DMS 273 treated with DMSO at 0.1 percent for 48 hours (cell line): ENCODE measurements around the gene POU4F3.

ENCODE experiments used
- DNase-seq: peaks from one replicate; lab custom pipeline; 2025; lab: John Stamatoyannopoulos, UW

Gene POU4F3

GRCh38 chr5:146340260-146341081 is 1.8 kb downstream of the POU4F3 start:
- no peak for DNase-seq

GRCh38 chr5:146341854-146342253 is 3.2 kb downstream of the POU4F3 start:
- no peak for DNase-seq

- DNase-seq = no peak
Observed at GRCh38 chr5:146342519-146342881, 3.9 kb downstream of the POU4F3 start.

- DNase-seq = no peak
Observed at GRCh38 chr5:146342882-146343865, 4.5 kb downstream of the POU4F3 start.

GRCh38 chr5:146344155-146345118 is 5.8 kb downstream of the POU4F3 start:
- no peak for DNase-seq

GRCh38 chr5:146345240-146345577 is 6.6 kb downstream of the POU4F3 start:
- DNase-seq = no peak

- DNase-seq = no peak
Observed at GRCh38 chr5:146345578-146346366, 7.1 kb downstream of the POU4F3 start.

GRCh38 chr5:146357126-146357525 is 18.5 kb downstream of the POU4F3 start:
- no peak for DNase-seq

GRCh38 chr5:146359836-146360235 is 21.2 kb downstream of the POU4F3 start:
- no peak for DNase-seq

GRCh38 chr5:146363161-146363874 is 24.7 kb downstream of the POU4F3 start:
- DNase-seq = no peak

GRCh38 chr5:146365618-146366017 is 27.0 kb downstream of the POU4F3 start:
- DNase-seq = no peak

- no peak for DNase-seq
Observed at GRCh38 chr5:146366904-146367303, 28.3 kb downstream of the POU4F3 start.

- DNase-seq = no peak
Observed at GRCh38 chr5:146368137-146368536, 29.5 kb downstream of the POU4F3 start.

- DNase-seq = no peak
Observed at GRCh38 chr5:146369691-146370090, 31.1 kb downstream of the POU4F3 start.

- DNase-seq = no peak
Observed at GRCh38 chr5:146376821-146377220, 38.2 kb downstream of the POU4F3 start.

- DNase-seq = no peak
Observed at GRCh38 chr5:146378986-146379385, 40.3 kb downstream of the POU4F3 start.

GRCh38 chr5:146380714-146381113 is 42.1 kb downstream of the POU4F3 start:
- DNase-seq = no peak

- DNase-seq = no peak
Observed at GRCh38 chr5:146388386-146388785, 49.7 kb downstream of the POU4F3 start.

- DNase-seq = no peak
Observed at GRCh38 chr5:146390469-146390868, 51.8 kb downstream of the POU4F3 start.
